Measurements from ENCODE around the gene SERPINA1. TPM values are rescaled to one million over a fixed set of nuclear protein-coding genes. Genes with fewer than 3 reads are reported as not detected.
"Not testable (repeated sequence)": the region's sequence is repeated elsewhere in the genome, so short reads cannot be mapped to it uniquely, and the experiment has no call there.

The SERPINA1 gene
- total RNA-seq, 1 donor from 2014 or later, result not detected

DNA sequence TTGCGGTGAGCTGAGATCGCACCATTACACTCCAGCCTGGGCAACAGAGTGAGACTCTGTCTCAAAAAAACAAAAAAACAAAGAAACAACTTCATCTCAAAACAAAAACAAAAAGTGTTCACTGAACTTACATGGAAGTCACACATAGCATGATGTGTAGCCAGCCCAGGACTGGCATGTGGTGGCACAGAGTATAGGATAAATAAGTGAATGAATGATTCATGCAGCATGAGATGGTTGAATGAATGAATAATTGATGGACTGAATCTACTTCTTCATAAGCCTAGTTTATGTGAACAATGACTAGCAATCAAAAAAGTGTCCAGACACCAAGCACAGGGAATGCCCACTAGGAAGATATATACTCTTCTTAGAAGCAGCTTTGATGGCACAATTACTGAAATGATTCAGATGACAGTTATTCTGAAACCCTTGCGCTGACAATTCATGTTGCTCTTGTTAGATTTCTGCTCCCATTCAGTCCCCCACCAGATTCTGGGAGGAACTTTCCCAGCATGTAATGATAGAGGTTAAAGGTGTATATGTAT, 33.7 kb downstream of the SERPINA1 start:
- TF ChIP-seq, protein P1, sequence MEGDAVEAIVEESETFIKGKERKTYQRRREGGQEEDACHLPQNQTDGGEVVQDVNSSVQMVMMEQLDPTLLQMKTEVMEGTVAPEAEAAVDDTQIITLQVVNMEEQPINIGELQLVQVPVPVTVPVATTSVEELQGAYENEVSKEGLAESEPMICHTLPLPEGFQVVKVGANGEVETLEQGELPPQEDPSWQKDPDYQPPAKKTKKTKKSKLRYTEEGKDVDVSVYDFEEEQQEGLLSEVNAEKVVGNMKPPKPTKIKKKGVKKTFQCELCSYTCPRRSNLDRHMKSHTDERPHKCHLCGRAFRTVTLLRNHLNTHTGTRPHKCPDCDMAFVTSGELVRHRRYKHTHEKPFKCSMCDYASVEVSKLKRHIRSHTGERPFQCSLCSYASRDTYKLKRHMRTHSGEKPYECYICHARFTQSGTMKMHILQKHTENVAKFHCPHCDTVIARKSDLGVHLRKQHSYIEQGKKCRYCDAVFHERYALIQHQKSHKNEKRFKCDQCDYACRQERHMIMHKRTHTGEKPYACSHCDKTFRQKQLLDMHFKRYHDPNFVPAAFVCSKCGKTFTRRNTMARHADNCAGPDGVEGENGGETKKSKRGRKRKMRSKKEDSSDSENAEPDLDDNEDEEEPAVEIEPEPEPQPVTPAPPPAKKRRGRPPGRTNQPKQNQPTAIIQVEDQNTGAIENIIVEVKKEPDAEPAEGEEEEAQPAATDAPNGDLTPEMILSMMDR (IDR thresholded peaks at IDR 0.05; ENCODE audit: partially characterized antibody, unreplicated experiment), result no peak
- peaks cover 4% of the 10 kb centered on the region for H3K4me1 Mint-ChIP-seq (ENCODE audit: low read depth, unreplicated experiment)
- H3K9me3 Mint-ChIP-seq (ENCODE audit: unreplicated experiment), result no peaks in the 10 kb centered on the region
- no peak overlapping the region for H3K4me3 Mint-ChIP-seq (ENCODE audit: unreplicated experiment)
- DNase-seq, result no peak
- H3K27ac Mint-ChIP-seq (ENCODE audit: unreplicated experiment), result no peak overlapping the region
- H3K27me3 Mint-ChIP-seq (ENCODE audit: unreplicated experiment), result peaks cover 1% of the 10 kb centered on the region
- H3K36me3 Mint-ChIP-seq (ENCODE audit: unreplicated experiment), result peaks cover 5% of the 10 kb centered on the region

DNA sequence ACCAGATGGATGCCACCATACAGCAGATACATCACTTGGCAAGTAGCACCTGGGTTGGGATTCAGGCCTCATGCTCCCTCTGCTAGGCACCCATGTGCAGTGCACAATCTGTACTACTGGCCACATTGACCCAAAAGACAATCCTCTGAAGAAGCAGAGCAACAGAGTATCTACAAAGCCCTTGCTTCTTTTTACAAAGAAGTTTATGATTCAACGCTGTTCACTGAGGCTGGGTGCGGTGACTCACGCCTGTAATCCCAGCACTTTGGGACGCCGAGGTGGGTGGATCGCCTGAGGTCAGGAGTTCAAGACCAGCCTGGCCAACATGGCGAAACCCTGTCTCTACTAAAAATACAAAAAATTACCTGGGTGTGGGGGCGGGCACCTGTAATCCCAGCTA, 34.2 kb downstream of the SERPINA1 start:
- not testable (repeated sequence) for H3K9me3 Mint-ChIP-seq (ENCODE audit: unreplicated experiment); H3K4me1 Mint-ChIP-seq (ENCODE audit: low read depth, unreplicated experiment); H3K36me3 Mint-ChIP-seq (ENCODE audit: unreplicated experiment); H3K27ac Mint-ChIP-seq (ENCODE audit: unreplicated experiment); H3K4me3 Mint-ChIP-seq (ENCODE audit: unreplicated experiment); H3K27me3 Mint-ChIP-seq (ENCODE audit: unreplicated experiment); DNase-seq

DNA sequence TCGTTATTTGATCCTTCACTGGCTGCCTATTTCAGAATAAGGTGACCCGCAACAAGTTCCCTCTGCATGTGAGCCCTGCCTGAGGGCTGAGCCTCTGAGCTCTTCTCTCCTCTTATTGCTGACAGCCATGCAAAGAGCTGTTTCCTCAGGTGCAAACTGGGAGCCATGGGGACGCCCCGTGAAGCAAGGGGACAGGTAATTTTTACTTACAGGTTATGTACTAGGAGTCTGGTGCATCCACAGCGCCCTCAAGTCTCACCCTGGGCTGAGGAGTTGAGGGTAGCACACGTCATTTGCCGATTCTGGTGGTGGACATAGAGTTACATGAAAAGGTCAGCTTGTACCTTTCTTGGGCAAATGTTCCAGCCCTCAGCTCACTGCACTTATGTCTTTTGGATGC, 39.1 kb downstream of the SERPINA1 start:
- no peak for DNase-seq
- H3K4me3 Mint-ChIP-seq (ENCODE audit: unreplicated experiment), result no peak overlapping the region
- H3K27me3 Mint-ChIP-seq (ENCODE audit: unreplicated experiment), result peaks cover 1% of the 10 kb centered on the region
- no peaks in the 10 kb centered on the region for H3K9me3 Mint-ChIP-seq (ENCODE audit: unreplicated experiment)
- TF ChIP-seq, protein P1 (IDR thresholded peaks at IDR 0.05; ENCODE audit: partially characterized antibody, unreplicated experiment), result no peak
- no peaks in the 10 kb centered on the region for H3K4me1 Mint-ChIP-seq (ENCODE audit: low read depth, unreplicated experiment)
- no peak overlapping the region for H3K27ac Mint-ChIP-seq (ENCODE audit: unreplicated experiment)
- peaks cover 5% of the 10 kb centered on the region for H3K36me3 Mint-ChIP-seq (ENCODE audit: unreplicated experiment)

DNA sequence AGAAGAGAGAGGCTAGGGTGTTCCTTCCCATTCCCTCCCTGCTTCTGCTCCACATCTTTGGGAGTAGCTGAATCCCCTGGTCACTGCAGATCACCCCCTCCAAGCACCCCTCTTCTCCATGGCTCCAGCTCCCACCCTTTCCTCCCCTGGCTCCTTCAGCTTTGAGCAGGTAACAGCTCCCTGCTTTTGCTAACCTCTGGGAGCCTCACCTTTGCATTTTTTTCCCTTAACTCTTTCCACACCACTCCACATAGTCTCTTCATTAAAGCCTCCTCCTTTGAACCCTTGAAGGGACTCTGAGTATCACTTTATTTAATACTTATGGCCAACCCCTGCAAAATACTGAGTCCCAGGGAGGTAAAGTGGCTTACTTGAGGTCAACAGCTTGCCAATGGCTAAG, 39.6 kb downstream of the SERPINA1 start:
- H3K4me1 Mint-ChIP-seq (ENCODE audit: low read depth, unreplicated experiment), result no peaks in the 10 kb centered on the region
- DNase-seq, result no peak

DNA sequence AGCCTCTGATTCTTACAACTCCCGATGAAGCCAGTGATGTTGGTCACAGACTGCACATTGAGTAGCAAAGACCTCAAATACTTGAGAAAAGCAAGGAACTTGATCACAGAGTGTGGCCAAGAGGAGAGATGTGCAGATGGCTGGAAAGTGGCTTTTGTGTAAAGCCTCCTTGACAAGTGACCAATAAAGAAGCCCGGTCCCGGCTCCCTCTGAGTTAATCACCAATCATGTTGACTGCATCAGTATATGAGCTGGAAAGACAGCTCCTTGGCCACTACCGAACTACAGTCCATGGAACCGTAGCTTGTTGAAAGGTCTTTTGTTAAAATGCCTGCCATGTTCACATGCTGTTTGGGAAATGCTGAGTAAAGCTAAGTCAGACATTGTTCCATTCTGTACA, 41.6 kb downstream of the SERPINA1 start:
- no peak overlapping the region for H3K27ac Mint-ChIP-seq (ENCODE audit: unreplicated experiment)
- DNase-seq, result no peak
- H3K4me1 Mint-ChIP-seq (ENCODE audit: low read depth, unreplicated experiment), result no peaks in the 10 kb centered on the region
- H3K27me3 Mint-ChIP-seq (ENCODE audit: unreplicated experiment), result peaks cover 3% of the 10 kb centered on the region
- no peak overlapping the region for H3K4me3 Mint-ChIP-seq (ENCODE audit: unreplicated experiment)
- no peaks in the 10 kb centered on the region for H3K36me3 Mint-ChIP-seq (ENCODE audit: unreplicated experiment)
- TF ChIP-seq, protein P1 (IDR thresholded peaks at IDR 0.05; ENCODE audit: partially characterized antibody, unreplicated experiment), result no peak
- no peaks in the 10 kb centered on the region for H3K9me3 Mint-ChIP-seq (ENCODE audit: unreplicated experiment)

More for the DNA sequence above, 39.6 kb downstream of the SERPINA1 start:
- Mint-ChIP-seq H3K9me3 (ENCODE audit: unreplicated experiment) (no peaks in the 10 kb centered on the region), H3K36me3 (ENCODE audit: unreplicated experiment) (peaks cover 5% of the 10 kb centered on the region), H3K27ac (ENCODE audit: unreplicated experiment) (no peak overlapping the region), H3K27me3 (ENCODE audit: unreplicated experiment) (peaks cover 1% of the 10 kb centered on the region), H3K4me3 (ENCODE audit: unreplicated experiment) (no peak overlapping the region)
- TF ChIP-seq, protein P1 (IDR thresholded peaks at IDR 0.05; ENCODE audit: partially characterized antibody, unreplicated experiment), result no peak

DNA sequence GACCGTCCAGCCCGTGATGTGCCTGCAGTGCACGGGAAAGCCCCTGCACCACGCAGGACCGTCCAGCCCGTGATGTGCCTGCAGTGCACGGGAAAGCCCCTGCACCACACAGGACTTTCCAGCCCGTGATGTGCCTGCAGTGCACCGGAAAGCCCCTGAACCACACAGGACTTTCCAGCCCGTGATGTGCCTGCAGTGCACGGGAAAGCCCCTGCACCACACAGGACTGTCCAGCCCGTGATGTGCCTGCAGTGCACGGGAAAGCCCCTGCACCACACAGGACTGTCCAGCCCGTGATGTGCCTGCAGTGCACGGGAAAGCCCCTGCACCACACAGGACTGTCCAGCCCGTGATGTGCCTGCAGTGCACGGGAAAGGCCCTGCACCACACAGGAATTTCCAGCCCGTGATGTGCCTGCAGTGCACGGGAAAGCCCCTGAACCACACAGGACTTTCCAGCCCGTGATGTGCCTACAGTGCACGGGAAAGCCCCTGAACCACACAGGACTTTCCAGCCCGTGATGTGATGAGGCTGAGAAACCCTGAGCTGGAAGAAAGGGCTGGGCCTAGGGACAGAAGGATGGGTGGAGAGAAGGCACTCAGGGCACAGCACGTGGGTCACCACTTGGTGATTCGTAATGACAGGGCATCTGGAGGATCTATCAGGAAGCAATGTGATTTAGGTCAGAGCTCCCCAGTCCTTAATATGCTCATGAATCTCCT, 42.2 kb downstream of the SERPINA1 start:
- H3K9me3 Mint-ChIP-seq (ENCODE audit: unreplicated experiment); H3K4me1 Mint-ChIP-seq (ENCODE audit: low read depth, unreplicated experiment); H3K36me3 Mint-ChIP-seq (ENCODE audit: unreplicated experiment); H3K27me3 Mint-ChIP-seq (ENCODE audit: unreplicated experiment); H3K4me3 Mint-ChIP-seq (ENCODE audit: unreplicated experiment); H3K27ac Mint-ChIP-seq (ENCODE audit: unreplicated experiment); DNase-seq: not testable (repeated sequence)
